H1 (cell line): ENCODE results near the gene JAKMIP1. TPM values are rescaled to one million over a fixed set of nuclear protein-coding genes. Genes with fewer than 3 reads are reported as not detected.
A peak's percentile ranks its signal among the peaks of the same experiment; 100 is the strongest.

ENCODE experiments used
- CTCF ChIA-PET: fragments of 300-600 bp; sonication (Branson Sonifier 250); formaldehyde crosslinking; loops from one replicate; lab custom pipeline; 2021; ENCODE audit not compliant: partially characterized antibody; lab: Charles Lee
- POLR2A ChIA-PET: fragments of 300-600 bp; sonication (Branson Sonifier 250); formaldehyde crosslinking; loops from one replicate; lab custom pipeline; 2021; ENCODE audit warnings: inconsistent platforms; ENCODE audit not compliant: partially characterized antibody; lab: Charles Lee
- DNase-seq, 2 experiments: peaks; one replicate each; pipeline versions ENCODE4 v3.0.0 to v3.0.0-alpha.2; 2010 to 2022; ENCODE audit warnings: low spot score in 2 of 2, low read depth in 1 of 2, mixed read lengths in 1 of 2
- FAIRE-seq: peaks from 2 replicates; lab custom pipeline; 2011; peaks lifted over from hg19 to GRCh38; lab: Jason Lieb, UNC
- H2AFZ ChIP-seq: 2 replicates; pipeline ENCODE4 v1.8.1; 2012; ENCODE audit warnings: low read length, inconsistent platforms
- H2AK5ac ChIP-seq: 2 replicates; pipeline ENCODE4 v1.6.1; 2013; ENCODE audit warnings: low read depth, low read length
- H2BK120ac ChIP-seq: replicated peaks from 2 replicates; pipeline ENCODE3; 2013; ENCODE audit warnings: low read depth, low read length, inconsistent platforms
- H2BK12ac ChIP-seq: 2 replicates; pipeline ENCODE4 v1.6.1; 2013; ENCODE audit warnings: low read depth, low read length
- H2BK15ac ChIP-seq: 2 replicates; pipeline ENCODE4 v1.6.1; 2013; ENCODE audit warnings: low read length
- H2BK20ac ChIP-seq: 2 replicates; pipeline ENCODE4 v1.6.1; 2013; ENCODE audit warnings: low read length
- H2BK5ac ChIP-seq: 2 replicates; pipeline ENCODE4 v1.6.1; 2013; ENCODE audit warnings: low read depth, low read length
- H3K14ac ChIP-seq: 2 replicates; pipeline ENCODE4 v1.6.1; 2013; ENCODE audit warnings: inconsistent platforms; ENCODE audit not compliant: insufficient read length
- H3K18ac ChIP-seq: 2 replicates; pipeline ENCODE4 v1.6.1; 2013; ENCODE audit warnings: low read length; ENCODE audit errors: extremely low read depth
- H3K23ac ChIP-seq: 2 replicates; pipeline ENCODE4 v1.6.1; 2013; ENCODE audit warnings: inconsistent platforms; ENCODE audit not compliant: insufficient read length
- H3K23me2 ChIP-seq: 2 replicates; pipeline ENCODE4 v1.6.1; 2013; ENCODE audit warnings: low read depth, low read length
- H3K27ac ChIP-seq: 2 replicates; pipeline ENCODE4 v1.6.1; 2011; ENCODE audit warnings: low read depth, low read length, inconsistent platforms
- H3K27me3 ChIP-seq, 4 experiments: replicated peaks in 1 of 4; 1 replicate in 1 of 4; 2 replicates in 3 of 4; pipeline versions ENCODE4 v1.6.1 to v1.8.1; 2011 to 2013; ENCODE audit warnings: low read length in 3 of 4, mild to moderate bottlenecking in 3 of 4, inconsistent platforms in 2 of 4, mixed read lengths in 2 of 4, moderate library complexity in 1 of 4; ENCODE audit not compliant: control insufficient read depth in 3 of 4, insufficient read depth in 3 of 4; ENCODE audit errors: extremely low read depth in 1 of 4
- H3K36me3 ChIP-seq, 4 experiments: 2 replicates each; pipeline versions ENCODE4 v1.6.1 to v1.8.1; 2011 to 2013; ENCODE audit warnings: mild to moderate bottlenecking in 4 of 4, low read length in 3 of 4, moderate library complexity in 2 of 4, control low read depth in 1 of 4, inconsistent platforms in 1 of 4; ENCODE audit not compliant: insufficient read depth in 4 of 4, control insufficient read depth in 2 of 4
- H3K4ac ChIP-seq: replicated peaks from 2 replicates; pipeline ENCODE3; 2013; ENCODE audit warnings: low read length, low read depth, mixed read lengths, inconsistent platforms; ENCODE audit not compliant: insufficient read length
- H3K4me1 ChIP-seq, 4 experiments: replicated peaks in 1 of 4; 1 replicate in 1 of 4; 2 replicates in 3 of 4; pipeline versions ENCODE4 v1.6.1 to v1.8.1; 2011 to 2013; ENCODE audit warnings: low read length in 3 of 4, inconsistent platforms in 2 of 4, mixed read lengths in 1 of 4; ENCODE audit not compliant: insufficient read depth in 4 of 4, control insufficient read depth in 3 of 4
- H3K4me2 ChIP-seq, 2 experiments: 2 replicates each; pipeline versions ENCODE4 v1.6.1 to v1.8.1; 2011 to 2013; ENCODE audit warnings: low read depth in 2 of 2, low read length in 2 of 2, control low read depth in 1 of 2, inconsistent platforms in 1 of 2, mild to moderate bottlenecking in 1 of 2; ENCODE audit not compliant: insufficient read depth in 1 of 2
- H3K4me3 ChIP-seq, 4 experiments: fragments of 200-600, 300-600 bp in 1 of 4; sonication (generic), shearing (Covaris generic), sonication (Bioruptor Twin) in 1 of 4; 2 replicates each; pipeline versions ENCODE4 v1.5.1 to v1.8.1; 2011 to 2016; ENCODE audit warnings: low read length in 4 of 4, low read depth in 3 of 4, control low read depth in 2 of 4, inconsistent platforms in 2 of 4, mild to moderate bottlenecking in 2 of 4, mixed read lengths in 1 of 4, moderate library complexity in 1 of 4; ENCODE audit not compliant: insufficient read depth in 2 of 4; ENCODE audit errors: extremely low read depth in 1 of 4
- H3K56ac ChIP-seq: replicated peaks from 2 replicates; pipeline ENCODE3; 2013; ENCODE audit warnings: low read depth, mild to moderate bottlenecking, mixed read lengths, low read length, inconsistent platforms; ENCODE audit not compliant: insufficient read length
- H3K79me1 ChIP-seq: 2 replicates; pipeline ENCODE4 v1.6.1; 2013; ENCODE audit warnings: low read depth, low read length, control low read depth
- H3K79me2 ChIP-seq, 2 experiments: 2 replicates each; pipeline versions ENCODE4 v1.6.1 to v1.8.1; 2012 to 2013; ENCODE audit warnings: low read length in 2 of 2, mild to moderate bottlenecking in 2 of 2, inconsistent platforms in 1 of 2; ENCODE audit not compliant: insufficient read depth in 2 of 2, control insufficient read depth in 1 of 2
- H3K9ac ChIP-seq, 4 experiments: replicated peaks in 1 of 4; 1 replicate in 1 of 4; 2 replicates in 3 of 4; pipeline versions ENCODE4 v1.6.1 to v1.8.1; 2011 to 2013; ENCODE audit warnings: low read depth in 3 of 4, low read length in 3 of 4, control low read depth in 2 of 4, mild to moderate bottlenecking in 2 of 4, moderate library complexity in 2 of 4, inconsistent platforms in 1 of 4; ENCODE audit errors: extremely low read depth in 1 of 4
- H3K9me3 ChIP-seq, 2 experiments: 2 replicates each; pipeline versions ENCODE4 v1.6.1 to v1.8.1; 2012 to 2013; ENCODE audit warnings: mild to moderate bottlenecking in 2 of 2, moderate library complexity in 2 of 2, control low read depth in 1 of 2, inconsistent platforms in 1 of 2, low read depth in 1 of 2, low read length in 1 of 2, mixed read lengths in 1 of 2; ENCODE audit not compliant: insufficient read depth in 2 of 2
- H4K20me1 ChIP-seq, 2 experiments: replicated peaks in 1 of 2; 2 replicates each; pipeline versions ENCODE3 to v1.8.1; 2011 to 2013; ENCODE audit warnings: inconsistent platforms in 2 of 2, low read length in 2 of 2, mild to moderate bottlenecking in 1 of 2; ENCODE audit not compliant: insufficient read depth in 2 of 2, control insufficient read depth in 1 of 2
- H4K5ac ChIP-seq: 2 replicates; pipeline ENCODE4 v1.6.1; 2013; ENCODE audit warnings: low read length, low read depth, mixed read lengths, inconsistent platforms; ENCODE audit not compliant: insufficient read length
- H4K8ac ChIP-seq: 2 replicates; pipeline ENCODE4 v1.8.0; 2013; ENCODE audit warnings: mild to moderate bottlenecking, moderate library complexity, low read length, inconsistent platforms; ENCODE audit not compliant: insufficient read depth; ENCODE audit errors: extremely low read depth
- H4K91ac ChIP-seq: replicated peaks from 2 replicates; pipeline ENCODE3; 2013; ENCODE audit warnings: low read length, mixed read lengths, inconsistent platforms; ENCODE audit not compliant: insufficient read length
- BCL11A ChIP-seq, 2 experiments: IDR thresholded peaks; one replicate each; pipeline ENCODE4 v1.6.1; 2011; ENCODE audit warnings: low read depth in 2 of 2, low read length in 2 of 2, mild to moderate bottlenecking in 2 of 2
- EZH2 ChIP-seq: fragments of 200-600 bp; sonication (generic); IDR thresholded peaks from 2 replicates; pipeline ENCODE4 v1.7.1; 2012; ENCODE audit warnings: low read depth, mild to moderate bottlenecking, moderate library complexity, low read length, inconsistent platforms; ENCODE audit not compliant: severe bottlenecking
- GABPA ChIP-seq: IDR thresholded peaks from 2 replicates; pipeline ENCODE4 v1.6.1; 2011; ENCODE audit warnings: mild to moderate bottlenecking, low read length, moderate library complexity, borderline replicate concordance; ENCODE audit not compliant: insufficient read depth
- GTF2F1 ChIP-seq: IDR thresholded peaks from 2 replicates; pipeline ENCODE4 v1.6.1; 2012; ENCODE audit warnings: low read depth, low read length, improper control_type of control experiment, borderline replicate concordance
- HDAC6 ChIP-seq: IDR thresholded peaks from one replicate; pipeline ENCODE4 v1.7.1; 2012; ENCODE audit warnings: low read depth, mild to moderate bottlenecking, inconsistent platforms, low read length, moderate library complexity
- RFX5 ChIP-seq: IDR thresholded peaks from 2 replicates; pipeline ENCODE4 v1.6.1; 2011; ENCODE audit warnings: low read depth, low read length, improper control_type of control experiment, borderline replicate concordance
- SIN3A ChIP-seq, 2 experiments: IDR thresholded peaks in 1 of 2; conservative IDR thresholded peaks in 1 of 2; 2 replicates each; pipeline ENCODE4 v1.6.1; 2011 to 2012; ENCODE audit warnings: low read length in 2 of 2, improper control_type of control experiment in 1 of 2, low read depth in 1 of 2, mild to moderate bottlenecking in 1 of 2
- SUZ12 ChIP-seq: fragments of 200-600 bp; sonication (generic); IDR thresholded peaks from 2 replicates; pipeline ENCODE4 v1.6.1; 2012; ENCODE audit warnings: mild to moderate bottlenecking, inconsistent platforms, low read length, moderate library complexity, mixed read lengths
- WGBS, 2 experiments: shearing (Covaris generic) in 1 of 2; methylation state at CpG; one replicate each; pipeline versions ENCODE4 v1.1.6 to v1.1.7; 2013 to 2015; ENCODE audit warnings: low lambda C conversion rate in 2 of 2, mixed read lengths in 2 of 2, inconsistent platforms in 1 of 2, low coverage in 1 of 2, missing lambda C conversion rate in 1 of 2; ENCODE audit not compliant: insufficient replicate concordance in 2 of 2, insufficient coverage in 1 of 2, insufficient read length in 1 of 2; ENCODE audit errors: extremely low coverage in 1 of 2, missing lambda C conversion rate in 1 of 2; 5-methylcytosine and 5-hydroxymethylcytosine counted together
- polyA plus RNA-seq, 7 experiments: library from polyadenylated mRNA; depleted of rRNA in 3 of 7; stranded (reverse) in 5 of 7; unstranded in 2 of 7; fragments of >200 nt in 5 of 7; fragments of 200-250 nt in 2 of 7; gene quantifications; 1 replicate in 5 of 7; 2 replicates in 1 of 7; 4 replicates in 1 of 7; pipeline versions ENCODE4 v1.2.1 to v1.2.3, GENCODE V29; 2011 to 2013; ENCODE audit warnings: missing spikeins in 2 of 7, mixed read lengths in 2 of 7
- total RNA-seq: library from RNA; stranded (reverse); fragmentation: NEBNext Ultra II Directional; extraction: Animal tissue kit (Norgen Biotek cat#: 25700); gene quantifications from 2 replicates; pipeline ENCODE4 v1.2.1, GENCODE V29; 2021
- TF ChIP-seq, protein P1 (sequence below): IDR thresholded peaks from 2 replicates; pipeline ENCODE4 v1.6.1; 2012; ENCODE audit warnings: low read length, inconsistent platforms

JAKMIP1 gene
- total and polyA plus RNA-seq, 2 of the 8 experiments (the other 6 are each of a cell fraction or from before 2014, with no cell fraction given): 2.5 to 4.4 TPM

DNA sequence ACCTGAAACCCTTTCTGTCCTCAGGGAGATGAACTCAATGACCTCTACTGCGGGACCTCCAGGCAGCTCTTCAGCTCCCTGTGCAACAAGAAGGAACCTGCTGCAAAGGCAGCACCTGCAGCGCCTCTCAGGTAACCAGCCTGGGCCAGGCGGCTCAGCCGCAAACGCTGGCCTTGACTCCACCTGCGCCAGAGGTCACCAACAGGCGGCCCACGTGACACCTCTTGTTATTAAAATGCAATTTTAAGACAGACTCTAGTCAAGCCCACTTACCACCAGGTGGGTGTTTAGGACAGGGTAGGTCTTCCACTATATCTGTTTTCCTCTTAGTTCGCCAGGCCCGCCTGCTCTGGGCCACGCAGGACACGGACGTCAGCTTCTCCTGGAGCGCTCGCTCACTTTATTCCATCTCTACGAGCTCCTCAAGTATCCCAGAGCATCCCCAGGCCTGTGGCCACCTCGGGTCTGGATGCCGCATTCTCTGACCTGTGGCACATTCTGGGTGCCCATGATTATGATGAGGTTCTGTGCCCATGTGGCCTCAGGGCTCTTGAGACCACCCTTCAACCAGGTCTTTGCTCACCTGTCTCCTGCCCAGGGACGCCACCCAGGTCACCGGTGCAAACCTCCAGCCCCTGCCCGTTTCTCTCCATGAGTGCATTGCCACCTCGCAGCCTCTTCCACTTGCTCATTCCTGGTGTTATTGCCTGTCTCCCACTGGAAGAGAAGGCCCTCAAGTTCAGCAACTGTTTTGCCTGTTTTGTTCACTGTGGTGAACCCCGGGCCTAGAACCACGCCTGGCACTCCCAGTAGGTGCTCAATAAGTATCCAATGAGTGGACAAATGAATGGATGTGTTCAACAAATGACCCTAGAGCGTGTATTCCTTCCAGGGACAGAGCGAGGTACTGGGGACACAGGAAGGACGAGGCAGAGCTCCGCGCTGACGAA lies 32.8 kb upstream of the JAKMIP1 start:
- no peak overlapping the region for H2AK5ac ChIP-seq
- FAIRE-seq (no peak), DNase-seq (no peak)
- no peaks in the 10 kb centered on the region for H3K9me3 ChIP-seq
- H3K23me2 ChIP-seq: peaks cover 2% of the 10 kb centered on the region; the same call in 1 of the 2 replicates
- H3K23ac ChIP-seq: no peak overlapping the region
- no peak overlapping the region for H2BK5ac ChIP-seq
- no peak overlapping the region for H2BK20ac ChIP-seq
- no peaks in the 10 kb centered on the region for H4K20me1 ChIP-seq
- H3K9ac ChIP-seq: no peak overlapping the region
- no peak overlapping the region; the same call in 1 of the 2 replicates for H3K18ac ChIP-seq
- no peaks in the 10 kb centered on the region; a peak in 1 of 7 replicates for H3K4me1 ChIP-seq
- 0 out of 2 replicates have a peak overlapping the region, but pooled peaks have one; percentile 11 for H4K8ac ChIP-seq
- no peak overlapping the region for H3K56ac ChIP-seq
- H4K91ac ChIP-seq: no peak overlapping the region
- no peaks in the 10 kb centered on the region for H3K79me1 ChIP-seq
- ChIA-PET POLR2A (interaction anchor here (1.0 kb wide), 1 partner anchor 9 kb away, joined by 3 read pairs; no protein-coding TSS in a partner anchor), CTCF (interaction anchor here (0.7 to 1.7 kb wide), 5 partner anchors 12 to 146 kb away, joined by 3 to 5 read pairs (median 3); no protein-coding TSS in a partner anchor)
- H3K79me2 ChIP-seq: no peaks in the 10 kb centered on the region
- WGBS, 2 experiments: 88% methylated on average over 30 of the region's 30 CpGs; no CpG with 5 or more reads in 1 of the 2 experiments
- H3K4me2 ChIP-seq: no peak overlapping the region
- no peak overlapping the region for H3K4ac ChIP-seq
- no peak overlapping the region for H3K14ac ChIP-seq
- no peak overlapping the region for H4K5ac ChIP-seq
- H2BK12ac ChIP-seq: no peak overlapping the region
- H3K36me3 ChIP-seq: no peaks in the 10 kb centered on the region
- no peak overlapping the region for H2AFZ ChIP-seq
- H2BK15ac ChIP-seq: no peak overlapping the region
- no peaks in the 10 kb centered on the region for H3K27me3 ChIP-seq
- H3K27ac ChIP-seq: no peak overlapping the region
- H2BK120ac ChIP-seq: no peak overlapping the region
- no peak overlapping the region for H3K4me3 ChIP-seq
- TF ChIP-seq BCL11A (IDR thresholded peaks at IDR 0.05; ENCODE audit: low read depth in 2 of 2, low read length in 2 of 2): no peak
- TF ChIP-seq SUZ12: no peak
- no peak for TF ChIP-seq GTF2F1
- no peak for TF ChIP-seq RFX5
- TF ChIP-seq EZH2: no peak
- TF ChIP-seq, protein P1, sequence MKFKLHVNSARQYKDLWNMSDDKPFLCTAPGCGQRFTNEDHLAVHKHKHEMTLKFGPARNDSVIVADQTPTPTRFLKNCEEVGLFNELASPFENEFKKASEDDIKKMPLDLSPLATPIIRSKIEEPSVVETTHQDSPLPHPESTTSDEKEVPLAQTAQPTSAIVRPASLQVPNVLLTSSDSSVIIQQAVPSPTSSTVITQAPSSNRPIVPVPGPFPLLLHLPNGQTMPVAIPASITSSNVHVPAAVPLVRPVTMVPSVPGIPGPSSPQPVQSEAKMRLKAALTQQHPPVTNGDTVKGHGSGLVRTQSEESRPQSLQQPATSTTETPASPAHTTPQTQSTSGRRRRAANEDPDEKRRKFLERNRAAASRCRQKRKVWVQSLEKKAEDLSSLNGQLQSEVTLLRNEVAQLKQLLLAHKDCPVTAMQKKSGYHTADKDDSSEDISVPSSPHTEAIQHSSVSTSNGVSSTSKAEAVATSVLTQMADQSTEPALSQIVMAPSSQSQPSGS: no peak
- TF ChIP-seq HDAC6: no peak
- TF ChIP-seq SIN3A (conservative IDR thresholded peaks at IDR 0.05 in 1 of 2, IDR thresholded peaks at IDR 0.05 in 1 of 2; ENCODE audit: low read depth in 1 of 2, low read length in 2 of 2): no peak
- TF ChIP-seq GABPA: no peak
